ENCODE measurements around the gene MPZL3. TPM values are rescaled to one million over a fixed set of nuclear protein-coding genes. Genes with fewer than 3 reads are reported as not detected.

Gene MPZL3
- total RNA-seq, 1 donor from 2014 or later = 2.4 TPM

DNA sequence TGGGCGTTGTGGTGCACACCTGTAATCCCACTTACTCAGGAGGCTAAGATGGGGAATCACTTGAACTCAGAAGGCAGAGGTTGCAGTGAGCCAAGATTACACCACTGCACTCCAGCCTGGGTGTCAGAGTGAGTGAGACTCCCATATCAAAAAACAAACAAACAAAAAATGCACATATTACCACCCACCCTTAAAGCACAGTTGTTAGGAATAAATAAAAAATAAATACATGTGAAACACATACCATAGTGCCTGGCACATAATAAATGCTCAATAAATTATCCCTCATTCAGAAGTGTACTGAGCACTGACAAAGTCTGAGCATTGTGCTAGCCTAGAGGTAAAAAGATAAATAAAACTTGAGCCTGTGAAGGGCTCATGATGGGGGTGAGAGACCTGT, 18.3 kb downstream of the MPZL3 start:
- no peak for DNase-seq (ENCODE audit: low spot score in 2 of 2)
- no peak for FAIRE-seq

DNA sequence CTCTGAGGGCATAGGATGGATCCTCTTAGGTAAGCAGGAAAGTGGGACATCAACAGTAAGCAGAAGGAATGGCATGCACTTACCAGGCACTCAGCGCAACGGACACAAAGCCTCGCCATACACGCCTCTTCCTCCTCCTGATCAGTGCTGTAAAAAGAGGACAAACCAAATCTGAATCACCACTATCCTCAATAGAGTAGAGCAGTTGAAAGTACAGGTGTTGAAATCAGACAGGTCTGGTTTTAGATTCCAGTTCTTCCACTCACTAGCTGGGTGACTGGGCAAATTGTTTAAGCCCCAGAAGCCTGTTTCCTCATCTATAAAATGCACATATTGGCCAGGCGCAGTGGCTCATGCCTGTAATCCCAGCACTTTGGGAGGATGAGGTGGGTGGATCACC, 18.8 kb downstream of the MPZL3 start:
- DNase-seq (ENCODE audit: low spot score in 2 of 2) (no peak), FAIRE-seq (no peak)

GRCh38 chr11:118232659-118233058, 19.5 kb downstream of the MPZL3 start:
- FAIRE-seq = no peak
- no peak for DNase-seq (ENCODE audit: low spot score in 2 of 2)

DNA sequence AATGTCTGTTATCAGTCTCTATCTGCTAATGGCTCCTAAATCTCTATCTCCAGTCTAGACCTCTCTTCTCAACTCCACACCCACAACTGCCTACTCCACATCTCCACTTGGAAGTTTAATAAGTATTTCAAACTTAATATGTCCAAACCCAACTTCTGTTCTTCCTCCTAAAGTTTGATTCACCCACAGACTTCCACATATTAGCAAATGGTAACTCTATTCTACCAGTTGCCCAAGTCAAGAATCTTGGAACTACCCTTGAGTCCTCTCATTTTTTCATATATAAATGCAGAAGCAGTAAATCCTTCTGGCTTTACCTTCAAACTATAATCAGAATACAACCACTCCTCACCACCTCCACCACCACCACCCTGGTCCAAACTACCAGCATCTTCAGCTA, 20.7 kb downstream of the MPZL3 start:
- no peak for FAIRE-seq
- no peak for DNase-seq (ENCODE audit: low spot score in 2 of 2)

GRCh38 chr11:118230088-118230487, 22.1 kb downstream of the MPZL3 start:
- no peak for FAIRE-seq

DNA sequence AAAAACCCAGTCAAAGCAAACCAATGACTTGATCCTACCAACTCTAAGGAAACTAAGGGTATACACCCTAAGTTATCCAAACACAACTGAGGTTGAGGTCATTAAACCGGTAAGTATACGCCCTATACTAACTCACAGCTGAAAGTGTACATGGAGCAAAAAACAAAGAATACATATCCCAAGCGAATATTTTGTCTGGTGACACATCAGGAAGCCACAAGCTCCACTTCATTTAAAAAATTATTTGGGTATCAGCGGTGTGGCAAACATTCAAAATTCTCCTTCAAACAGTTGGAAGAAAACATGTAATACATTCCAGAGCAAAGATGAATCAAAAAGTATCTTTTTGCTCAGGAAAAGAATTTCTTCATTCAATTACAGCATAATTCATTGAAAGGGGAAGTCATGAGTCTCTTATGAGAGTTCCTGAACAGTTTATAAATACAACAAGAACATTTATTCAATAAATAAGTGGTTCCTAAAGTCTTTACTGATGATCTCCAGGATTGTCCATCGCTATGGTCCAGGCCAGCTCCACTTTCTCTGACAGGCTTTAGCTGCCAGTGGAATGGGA, 22.8 kb downstream of the MPZL3 start:
- DNase-seq (ENCODE audit: low spot score in 2 of 2) (no peak), FAIRE-seq (no peak)

More at GRCh38 chr11:118230088-118230487, 22.1 kb downstream of the MPZL3 start:
- no peak for DNase-seq (ENCODE audit: low spot score in 2 of 2)

GRCh38 chr11:118227865-118228785, 24.0 kb downstream of the MPZL3 start:
- DNase-seq (ENCODE audit: low spot score in 2 of 2) = no peak
- no peak for FAIRE-seq

DNA sequence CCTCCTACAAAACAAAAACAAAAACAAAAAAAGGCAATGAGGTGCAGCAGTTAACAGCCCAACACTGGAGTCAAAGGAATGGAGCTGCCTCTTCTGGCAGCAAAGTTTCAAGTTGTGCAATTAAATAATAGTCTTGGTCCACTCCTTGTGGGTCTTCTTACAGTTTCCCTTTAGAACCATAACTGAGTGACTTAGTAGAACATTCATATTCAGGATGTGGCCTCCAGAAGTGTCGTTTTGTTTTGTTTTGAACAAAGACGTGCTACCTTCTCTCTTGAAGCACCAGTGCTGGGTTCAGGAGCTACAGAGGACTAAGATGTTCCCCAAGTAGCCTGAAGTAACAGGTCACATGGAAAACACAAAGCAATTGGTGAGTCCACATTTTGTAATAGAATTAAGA, 25.4 kb downstream of the MPZL3 start:
- FAIRE-seq (no peak), DNase-seq (ENCODE audit: low spot score in 2 of 2) (no peak)

GRCh38 chr11:118226296-118226695, 25.9 kb downstream of the MPZL3 start:
- no peak for FAIRE-seq

GRCh38 chr11:118224511-118225188, 27.5 kb downstream of the MPZL3 start, which contains the start of gene JAML:
TSS of gene JAML (minus strand) at chr11:118225011. CDS start at chr11:118214866, 10,145 bp downstream.
- no peak for DNase-seq (ENCODE audit: low spot score in 2 of 2)
- no peak for FAIRE-seq

More at GRCh38 chr11:118226296-118226695, 25.9 kb downstream of the MPZL3 start:
- DNase-seq (ENCODE audit: low spot score in 2 of 2) = no peak

GRCh38 chr11:118223992-118224391, 28.2 kb downstream of the MPZL3 start:
- FAIRE-seq (no peak), DNase-seq (ENCODE audit: low spot score in 2 of 2) (no peak)

DNA sequence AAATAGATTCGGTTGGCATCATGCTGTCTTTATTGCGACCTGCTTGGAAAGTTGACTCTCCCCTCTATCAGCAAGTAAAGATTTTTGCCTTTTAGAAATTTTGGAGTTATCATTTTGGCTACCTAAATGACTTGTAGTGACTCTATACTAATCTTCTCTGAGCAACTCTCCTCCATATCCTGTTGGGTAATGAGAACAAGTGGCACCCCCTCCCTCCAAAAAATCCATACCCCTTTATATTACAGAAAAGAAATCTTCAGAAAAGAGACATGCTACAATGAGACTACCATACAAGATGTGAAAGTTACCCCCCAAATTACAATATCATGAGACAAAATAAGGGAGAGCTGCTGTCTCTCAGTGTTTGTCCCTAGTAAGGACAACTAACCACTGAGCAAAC, 28.6 kb downstream of the MPZL3 start:
- FAIRE-seq = no peak

DNA sequence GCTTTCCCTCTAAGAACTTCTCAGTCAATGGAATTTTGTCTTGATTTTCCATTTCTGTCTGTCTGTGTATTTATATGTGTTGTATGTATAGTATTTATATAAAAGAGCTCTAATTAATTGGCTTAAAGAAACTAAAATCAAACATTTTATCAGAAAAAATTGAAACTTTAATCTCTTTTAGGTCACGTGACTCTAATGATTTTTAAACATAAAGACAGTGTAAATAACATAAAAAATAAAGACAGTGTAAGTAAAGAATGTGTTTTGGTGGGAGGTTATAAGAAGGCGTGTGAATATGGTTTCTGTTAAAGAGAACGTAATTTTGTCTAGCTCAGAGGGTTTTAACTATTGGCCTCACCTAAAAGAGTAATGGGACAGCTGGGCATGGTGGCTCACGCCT, 29.7 kb downstream of the MPZL3 start:
- FAIRE-seq (no peak), DNase-seq (ENCODE audit: low spot score in 2 of 2) (no peak)

More for the DNA sequence above, 28.6 kb downstream of the MPZL3 start:
- no peak for DNase-seq (ENCODE audit: low spot score in 2 of 2)

GRCh38 chr11:118221419-118221818, 30.7 kb downstream of the MPZL3 start:
- no peak for DNase-seq (ENCODE audit: low spot score in 2 of 2)
- no peak for FAIRE-seq

DNA sequence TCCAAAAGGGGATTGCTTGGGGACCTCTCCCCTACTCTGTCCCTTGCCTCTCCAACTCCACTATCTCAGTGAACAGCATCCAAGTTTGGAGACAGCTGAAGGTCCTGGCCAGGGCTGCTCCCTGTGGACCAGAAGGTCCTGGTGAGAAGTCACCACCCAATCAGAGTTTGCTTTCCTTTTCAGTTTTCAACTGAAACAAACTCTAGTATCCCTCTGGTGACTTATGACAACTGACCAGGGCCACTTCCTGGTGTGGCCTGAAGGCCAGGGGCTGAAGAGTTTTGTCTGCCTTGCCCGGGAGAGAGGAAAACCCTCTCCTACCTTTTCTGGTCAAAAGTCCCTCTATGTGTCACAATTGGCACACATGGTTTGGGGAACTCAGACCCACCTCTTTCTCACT, 32.4 kb downstream of the MPZL3 start:
- FAIRE-seq = no peak

GRCh38 chr11:118219244-118219643, 32.9 kb downstream of the MPZL3 start:
- FAIRE-seq (no peak), DNase-seq (ENCODE audit: low spot score in 2 of 2) (no peak)

More for the DNA sequence above, 32.4 kb downstream of the MPZL3 start:
- DNase-seq (ENCODE audit: low spot score in 2 of 2) = no peak

- DNase-seq (ENCODE audit: low spot score in 2 of 2) (no peak), FAIRE-seq (no peak)
These were observed 34.6 kb downstream of the MPZL3 start for GRCh38 chr11:118217575-118217974.

DNA sequence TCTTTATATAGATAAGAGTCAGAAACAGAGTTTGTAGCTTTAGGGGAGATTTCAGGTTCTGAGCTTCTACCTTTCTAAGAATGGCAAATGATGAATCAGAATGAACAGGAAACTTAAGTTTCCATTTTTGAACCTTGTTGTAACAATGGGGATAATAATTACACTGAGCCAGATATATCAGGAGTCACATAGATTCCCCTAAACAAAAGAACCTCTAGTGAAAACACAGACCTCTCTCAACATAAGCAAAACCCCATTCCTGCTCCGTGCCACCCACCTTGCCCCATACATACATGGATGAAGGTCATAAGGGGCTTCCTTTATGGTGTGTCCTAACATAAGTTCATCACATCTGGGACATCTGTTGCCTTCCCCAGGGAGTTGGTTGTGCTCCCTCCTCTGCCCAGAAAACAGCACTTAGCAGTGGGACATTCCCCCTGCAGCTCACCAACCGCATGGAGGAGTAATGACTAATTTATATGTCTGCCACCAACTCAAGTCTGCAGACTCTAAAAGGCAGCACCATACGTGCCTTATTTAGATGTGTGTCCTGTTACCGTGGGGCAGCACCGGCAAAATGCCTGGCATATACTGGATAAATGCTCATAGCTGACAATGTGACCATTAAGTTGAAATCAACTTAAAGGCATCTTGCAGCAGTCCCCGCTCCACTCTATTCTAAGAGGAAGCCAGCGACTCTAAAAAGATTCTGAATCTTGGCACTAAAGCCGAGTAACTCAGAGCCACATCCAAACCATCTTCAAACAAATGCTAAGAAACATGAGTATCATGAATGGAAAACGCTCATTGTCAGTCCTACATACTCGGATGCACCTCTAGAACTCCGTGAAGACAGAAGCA, 35.3 kb downstream of the MPZL3 start:
- DNase-seq (ENCODE audit: low spot score in 2 of 2) (no peak), FAIRE-seq (no peak)

GRCh38 chr11:118215765-118216164, 36.4 kb downstream of the MPZL3 start:
- no peak for FAIRE-seq
- no peak for DNase-seq (ENCODE audit: low spot score in 2 of 2)

- no peak for FAIRE-seq
- no peak for DNase-seq (ENCODE audit: low spot score in 2 of 2)
These were observed 36.9 kb downstream of the MPZL3 start for GRCh38 chr11:118215262-118215661.

Data from frontal cortex (tissue), 4 donors.